Measurements from ENCODE around the gene PLVAP.

The PLVAP gene

GRCh38 chr19:17347877-17348276, 29.3 kb downstream of the PLVAP start:
- H3K4me3 ChIP-seq (ENCODE audit: low read depth, low read length) = no peak overlapping the region
- in situ Hi-C loops (cut with HindIII; ENCODE audit: low sequenced_read_pairs) = no loop called here
- TF ChIP-seq CTCF (IDR thresholded peaks at IDR 0.05; ENCODE audit: low read depth, low read length, missing control alignments) = no peak
- DNase-seq (ENCODE audit: low read depth) = no peak

- no peak for TF ChIP-seq CTCF (IDR thresholded peaks at IDR 0.05; ENCODE audit: low read depth, low read length, missing control alignments)
- no peak for DNase-seq (ENCODE audit: low read depth)
- H3K4me3 ChIP-seq (ENCODE audit: low read depth, low read length) = no peak overlapping the region
- in situ Hi-C loops (cut with HindIII; ENCODE audit: low sequenced_read_pairs) = no loop called here
These were observed 29.8 kb downstream of the PLVAP start for GRCh38 chr19:17347361-17347760.

- peak; percentile 90 for TF ChIP-seq CTCF (IDR thresholded peaks at IDR 0.05; ENCODE audit: low read depth, low read length, missing control alignments)
- in situ Hi-C loops (cut with HindIII; ENCODE audit: low sequenced_read_pairs) = no loop called here
- H3K4me3 ChIP-seq (ENCODE audit: low read depth, low read length) = no peak overlapping the region
- no peak for DNase-seq (ENCODE audit: low read depth)
These were observed 31.0 kb downstream of the PLVAP start for GRCh38 chr19:17346109-17346671.

GRCh38 chr19:17341845-17342244, 35.3 kb downstream of the PLVAP start:
- TF ChIP-seq CTCF (IDR thresholded peaks at IDR 0.05; ENCODE audit: low read depth, low read length, missing control alignments) = no peak
- in situ Hi-C loops (cut with HindIII; ENCODE audit: low sequenced_read_pairs) = no loop called here

GRCh38 chr19:17341386-17341785, 35.8 kb downstream of the PLVAP start:
- H3K4me3 ChIP-seq (ENCODE audit: low read depth, low read length) = no peak overlapping the region
- no peak for TF ChIP-seq CTCF (IDR thresholded peaks at IDR 0.05; ENCODE audit: low read depth, low read length, missing control alignments)
- no peak for DNase-seq (ENCODE audit: low read depth)
- in situ Hi-C loops (cut with HindIII; ENCODE audit: low sequenced_read_pairs) = no loop called here

More at GRCh38 chr19:17341845-17342244, 35.3 kb downstream of the PLVAP start:
- no peak overlapping the region for H3K4me3 ChIP-seq (ENCODE audit: low read depth, low read length)
- DNase-seq (ENCODE audit: low read depth) = no peak

GRCh38 chr19:17340871-17341357, 36.2 kb downstream of the PLVAP start:
- no peak overlapping the region for H3K4me3 ChIP-seq (ENCODE audit: low read depth, low read length)
- TF ChIP-seq CTCF (IDR thresholded peaks at IDR 0.05; ENCODE audit: low read depth, low read length, missing control alignments) = no peak
- in situ Hi-C loops (cut with HindIII; ENCODE audit: low sequenced_read_pairs) = no loop called here
- no peak for DNase-seq (ENCODE audit: low read depth)
